Stimulated activated naive CD8-positive, alpha-beta T cell treated with anti-CD3 and anti-CD28 coated beads, Interleukin-15, amount 100 ng/mL, for 72 hours (primary cell): Measurements from ENCODE around the gene POU1F1.
A peak's percentile ranks its signal among the peaks of the same experiment; 100 is the strongest.

Experiments
- ATAC-seq: fragments of 150-1000 bp; cut with Tn5 transposase; 2 replicates; pipeline ENCODE4 v1.10.0; 2021; ENCODE audit warnings: mild to moderate bottlenecking, moderate library complexity
- DNase-seq, 2 donors: peaks; one replicate each; pipeline ENCODE4 v3.0.0; 2021 to 2022
- H3K27ac Mint-ChIP-seq, 2 donors: one replicate each; pipeline ENCODE4 v1.8.0; 2022; ENCODE audit warnings: mild to moderate bottlenecking in 2 of 2, mixed read lengths in 2 of 2, moderate library complexity in 2 of 2
- H3K27me3 Mint-ChIP-seq: one replicate; pipeline ENCODE4 v1.8.0; 2022; ENCODE audit warnings: mixed read lengths
- H3K4me1 Mint-ChIP-seq: one replicate; pipeline ENCODE4 v1.8.0; 2022; ENCODE audit warnings: mild to moderate bottlenecking, mixed read lengths
- H3K4me3 Mint-ChIP-seq, 2 donors: one replicate each; pipeline ENCODE4 v1.8.0; 2022; ENCODE audit warnings: mild to moderate bottlenecking in 2 of 2, mixed read lengths in 2 of 2, moderate library complexity in 1 of 2
- H3K9me3 Mint-ChIP-seq, 2 donors: one replicate each; pipeline ENCODE4 v1.8.0; 2022; ENCODE audit warnings: mixed read lengths in 2 of 2

Gene POU1F1

GRCh38 chr3:87227104-87227834 is 49.1 kb downstream of the POU1F1 start, which contains the start of gene CHMP2B:
CHMP2B (plus strand) TSS chr3:87227309; CDS start chr3:87227523, 214 bp downstream.
- DNase-seq: peak; percentile 84 to 90
- ATAC-seq: peak; percentile 95
- peaks cover 8% of the 10 kb centered on the region for H3K27me3 Mint-ChIP-seq
- H3K4me1 Mint-ChIP-seq: peaks cover 37% of the 10 kb centered on the region
- H3K4me3 Mint-ChIP-seq: peak within 1 kb of the TSS; percentile 95 to 96
- peaks cover 5 to 7% of the 10 kb centered on the region in 2 donors for H3K9me3 Mint-ChIP-seq
- peak within 1 kb of the TSS; percentile 97 to 99 for H3K27ac Mint-ChIP-seq

- Mint-ChIP-seq H3K27me3 (peaks cover 8% of the 10 kb centered on the region), H3K4me3 (peak overlapping the region in 1 of 2 donors; percentile 96), H3K9me3 (peaks cover 5 to 7% of the 10 kb centered on the region in 2 donors), H3K27ac (no peak overlapping the region), H3K4me1 (peaks cover 24% of the 10 kb centered on the region)
- DNase-seq (no peak), ATAC-seq (no peak)
Measured at GRCh38 chr3:87225659-87226058, 50.7 kb downstream of the POU1F1 start.

- ATAC-seq (no peak), DNase-seq (no peak)
- Mint-ChIP-seq H3K4me3 (no peak overlapping the region), H3K27me3 (peaks cover 26% of the 10 kb centered on the region), H3K27ac (no peak overlapping the region), H3K9me3 (peaks cover 7 to 9% of the 10 kb centered on the region in 2 donors), H3K4me1 (no peaks in the 10 kb centered on the region)
Measured at GRCh38 chr3:87219611-87220010, 56.8 kb downstream of the POU1F1 start.

GRCh38 chr3:87218560-87218959 is 57.8 kb downstream of the POU1F1 start:
- no peak overlapping the region for H3K4me3 Mint-ChIP-seq

More at GRCh38 chr3:87218560-87218959, 57.8 kb downstream of the POU1F1 start:
- no peak for ATAC-seq
- Mint-ChIP-seq H3K9me3 (peaks cover 7 to 9% of the 10 kb centered on the region in 2 donors), H3K27me3 (peaks cover 26% of the 10 kb centered on the region), H3K4me1 (no peaks in the 10 kb centered on the region), H3K27ac (no peak overlapping the region)
- DNase-seq: no peak
